Loucy (cell line): Measurements from ENCODE around the gene OR10AD1.

Source experiments
- EZH2phosphoT487 ChIP-seq: fragments of 200-600 bp; IDR thresholded peaks from 2 replicates; pipeline ENCODE4 v1.6.1; 2018; ENCODE audit warnings: antibody characterized with exemption, mild to moderate bottlenecking, moderate library complexity, borderline replicate concordance
- TF ChIP-seq, protein P1 (sequence below): fragments of 200-600 bp; sonication (generic); conservative IDR thresholded peaks from 2 replicates; pipeline ENCODE4 v1.5.1; 2014; ENCODE audit warnings: mild to moderate bottlenecking, antibody characterized with exemption, low read length

DNA sequence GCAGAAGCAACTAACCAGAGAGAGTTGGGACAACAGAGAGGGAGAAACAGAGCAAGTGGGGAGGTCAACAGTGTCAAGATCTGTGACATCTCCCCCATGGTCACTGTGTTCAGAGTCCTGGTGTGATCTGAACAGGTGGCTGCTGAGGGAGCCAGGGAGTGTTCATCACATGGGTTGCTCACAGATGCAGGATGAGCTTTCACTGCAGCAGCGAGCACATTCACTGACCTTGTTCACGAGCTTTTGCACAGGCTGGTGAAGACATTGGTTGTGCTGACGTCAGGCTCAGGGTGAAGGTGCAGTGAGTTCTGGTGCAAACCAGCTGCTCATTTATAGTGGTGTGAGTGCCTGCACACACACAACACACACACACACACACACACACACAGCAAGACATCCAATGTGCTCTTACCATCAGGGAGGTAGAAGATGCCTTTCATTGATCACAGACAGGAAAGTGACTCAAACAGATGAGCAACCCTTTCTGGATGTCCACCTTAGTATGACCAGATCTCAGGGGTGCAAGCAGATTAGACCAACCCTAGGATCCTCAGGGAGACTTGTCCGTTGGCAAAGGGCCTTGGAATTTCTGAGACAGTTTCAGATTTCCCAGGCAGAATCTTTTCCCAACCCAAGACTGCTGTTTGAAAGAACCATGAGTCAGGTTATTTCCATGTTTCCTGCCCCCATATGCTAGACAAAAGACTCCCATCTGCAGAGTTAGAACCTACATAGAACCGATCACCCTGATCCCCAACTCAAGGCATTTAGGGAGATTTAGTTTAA is 44.3 kb upstream of the OR10AD1 start:
- TF ChIP-seq, protein P1, sequence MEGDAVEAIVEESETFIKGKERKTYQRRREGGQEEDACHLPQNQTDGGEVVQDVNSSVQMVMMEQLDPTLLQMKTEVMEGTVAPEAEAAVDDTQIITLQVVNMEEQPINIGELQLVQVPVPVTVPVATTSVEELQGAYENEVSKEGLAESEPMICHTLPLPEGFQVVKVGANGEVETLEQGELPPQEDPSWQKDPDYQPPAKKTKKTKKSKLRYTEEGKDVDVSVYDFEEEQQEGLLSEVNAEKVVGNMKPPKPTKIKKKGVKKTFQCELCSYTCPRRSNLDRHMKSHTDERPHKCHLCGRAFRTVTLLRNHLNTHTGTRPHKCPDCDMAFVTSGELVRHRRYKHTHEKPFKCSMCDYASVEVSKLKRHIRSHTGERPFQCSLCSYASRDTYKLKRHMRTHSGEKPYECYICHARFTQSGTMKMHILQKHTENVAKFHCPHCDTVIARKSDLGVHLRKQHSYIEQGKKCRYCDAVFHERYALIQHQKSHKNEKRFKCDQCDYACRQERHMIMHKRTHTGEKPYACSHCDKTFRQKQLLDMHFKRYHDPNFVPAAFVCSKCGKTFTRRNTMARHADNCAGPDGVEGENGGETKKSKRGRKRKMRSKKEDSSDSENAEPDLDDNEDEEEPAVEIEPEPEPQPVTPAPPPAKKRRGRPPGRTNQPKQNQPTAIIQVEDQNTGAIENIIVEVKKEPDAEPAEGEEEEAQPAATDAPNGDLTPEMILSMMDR = no peak
- TF ChIP-seq EZH2phosphoT487 = no peak
